SK-N-MC (cell line): ENCODE results near the gene FADS1.

ENCODE experiments used
- DNase-seq: peaks from one replicate; pipeline ENCODE4 v3.0.0-alpha.2; 2011; ENCODE audit warnings: low read depth, low spot score
- H3K27ac ChIP-seq: fragments of 200-600 bp; sonication (generic); 2 replicates; pipeline ENCODE4 v1.5.1; 2016; ENCODE audit warnings: mixed run types
- H3K36me3 ChIP-seq: fragments of 200-600 bp; sonication (generic); 2 replicates; pipeline ENCODE4 v1.6.1; 2017; ENCODE audit warnings: antibody characterized with exemption, low read length, mixed read lengths; ENCODE audit not compliant: insufficient read depth
- H3K4me3 ChIP-seq: fragments of 200-600 bp; sonication (generic); 2 replicates; pipeline ENCODE4 v1.5.1; 2016
- H3K9ac ChIP-seq: fragments of 200-600 bp; sonication (generic); 2 replicates; pipeline ENCODE4 v1.8.0; 2017; ENCODE audit warnings: mixed run types, mixed read lengths; ENCODE audit not compliant: insufficient read length
- H3K9me3 ChIP-seq: fragments of 200-600 bp; sonication (generic); 2 replicates; pipeline ENCODE4 v1.6.1; 2017; ENCODE audit warnings: low read depth, mild to moderate bottlenecking, antibody characterized with exemption, low read length, moderate library complexity, mixed read lengths
- EZH2 ChIP-seq: fragments of 200-600 bp; sonication (generic); IDR thresholded peaks from one replicate; pipeline ENCODE4 v1.6.1; 2017; ENCODE audit warnings: antibody characterized with exemption
- FOXP2 ChIP-seq: optimal IDR thresholded peaks from 2 replicates; pipeline ENCODE3; 2011; ENCODE audit warnings: mild to moderate bottlenecking, moderate library complexity; ENCODE audit not compliant: insufficient read depth; ENCODE audit errors: extremely low read length, control extremely low read depth
- POLR2AphosphoS5 ChIP-seq: IDR thresholded peaks from 2 replicates; pipeline ENCODE4 v1.6.1; 2012; ENCODE audit warnings: mild to moderate bottlenecking, low read depth, low read length, borderline replicate concordance

Gene FADS1

DNA sequence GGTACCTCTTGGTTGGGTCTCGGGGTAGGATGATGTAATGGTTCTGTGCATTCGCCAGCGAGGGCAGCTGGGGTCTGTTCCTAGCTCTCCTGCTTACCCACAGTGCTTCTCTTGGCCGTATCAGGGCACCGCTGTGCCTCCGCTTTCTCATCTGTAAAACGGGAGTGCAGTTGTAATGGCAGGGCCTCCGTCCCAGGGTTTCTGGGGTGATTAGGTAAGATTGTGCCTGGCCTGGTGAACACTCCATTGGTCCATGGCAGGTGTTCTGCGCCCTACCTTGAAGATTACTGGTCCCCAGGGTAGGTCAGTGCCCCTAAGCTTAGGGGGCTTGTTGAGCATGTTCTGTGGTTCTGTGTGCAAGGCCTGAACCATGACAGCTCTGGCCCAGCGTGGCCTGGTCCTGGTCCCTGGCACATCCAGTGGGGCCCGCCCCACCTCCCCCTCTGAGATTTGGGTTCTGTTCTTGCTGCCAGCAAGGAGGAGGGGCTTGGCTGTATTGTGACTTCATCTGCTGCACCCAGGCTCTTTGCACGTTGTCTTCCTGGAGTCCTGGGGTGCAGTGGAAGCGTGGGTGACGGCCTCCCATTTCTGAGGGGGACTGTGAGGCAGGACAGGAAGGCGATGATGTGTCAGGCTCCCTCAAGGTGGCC is 59.5 kb downstream of the FADS1 start:
- H3K4me3 ChIP-seq = peak overlapping the region; percentile 37
- TF ChIP-seq EZH2 (no peak), FOXP2 (no peak), POLR2AphosphoS5 (no peak)
- no peak overlapping the region for H3K9ac ChIP-seq
- H3K27ac ChIP-seq = peak overlapping the region; percentile 73; the same call in 1 of the 2 replicates
- no peaks in the 10 kb centered on the region for H3K36me3 ChIP-seq
- no peaks in the 10 kb centered on the region for H3K9me3 ChIP-seq
- no peak for DNase-seq

DNA sequence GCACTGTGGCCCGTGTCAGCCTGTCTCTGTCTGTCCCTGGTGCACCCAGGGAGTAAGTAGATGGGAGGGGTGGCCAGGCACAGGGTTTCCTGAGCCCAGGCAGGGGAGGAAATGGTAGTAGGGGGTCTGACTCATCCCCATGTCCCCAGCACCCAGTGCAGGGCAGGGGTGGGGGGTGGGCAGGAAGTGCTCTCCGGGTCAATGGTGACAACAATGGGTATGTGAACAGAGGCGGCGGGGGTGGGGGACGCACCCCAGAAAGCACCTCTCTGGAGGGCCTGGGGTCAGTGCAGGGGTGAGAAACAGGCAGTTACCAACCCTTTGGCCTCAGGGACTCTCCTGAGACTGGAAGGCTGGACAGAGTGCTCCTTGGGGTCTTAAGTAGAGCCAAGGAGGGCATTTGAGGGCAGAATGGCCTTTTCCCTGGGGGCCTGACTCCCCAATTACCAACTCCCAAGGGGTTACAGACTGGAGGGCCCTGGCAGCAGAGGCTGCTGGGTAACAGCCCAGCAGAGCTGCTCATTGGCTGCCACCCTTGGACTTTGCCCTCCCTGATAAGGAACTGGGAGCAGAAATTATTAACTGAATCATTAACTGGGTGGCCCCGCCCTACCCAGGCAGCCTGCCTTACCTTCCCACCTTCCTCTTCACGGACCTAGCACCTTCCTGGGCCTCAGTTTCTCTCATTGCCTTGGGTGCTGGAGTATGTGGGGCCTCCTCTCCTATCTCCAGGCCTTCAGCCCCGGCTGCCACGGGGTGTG is 60.2 kb downstream of the FADS1 start:
- Histone ChIP-seq H3K36me3 (no peaks in the 10 kb centered on the region), H3K4me3 (peak overlapping the region; percentile 37), H3K9me3 (no peaks in the 10 kb centered on the region), H3K27ac (peak overlapping the region; percentile 73), H3K9ac (no peak overlapping the region)
- no peak for DNase-seq
- TF ChIP-seq POLR2AphosphoS5 = 0 out of 2 replicates have a peak, but pooled peaks have one; percentile 29
- no peak for TF ChIP-seq EZH2

DNA sequence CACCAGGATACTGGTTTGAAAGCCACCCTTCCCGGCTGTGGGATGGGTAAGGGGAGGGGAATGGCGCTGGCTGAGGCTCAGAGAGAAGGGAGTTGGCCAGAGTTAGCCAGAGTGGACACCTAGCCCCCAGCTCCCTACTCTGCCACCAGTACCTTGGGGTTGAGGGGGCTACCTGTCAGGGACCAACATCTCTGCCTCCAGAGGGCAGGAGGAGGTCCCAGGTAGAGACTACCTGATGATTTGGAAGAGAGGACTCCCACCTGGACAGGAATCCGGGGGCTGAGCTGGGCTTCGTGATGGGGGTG is 60.7 kb downstream of the FADS1 start:
- H3K4me3 ChIP-seq = no peak overlapping the region
- no peak overlapping the region for H3K9ac ChIP-seq

DNA sequence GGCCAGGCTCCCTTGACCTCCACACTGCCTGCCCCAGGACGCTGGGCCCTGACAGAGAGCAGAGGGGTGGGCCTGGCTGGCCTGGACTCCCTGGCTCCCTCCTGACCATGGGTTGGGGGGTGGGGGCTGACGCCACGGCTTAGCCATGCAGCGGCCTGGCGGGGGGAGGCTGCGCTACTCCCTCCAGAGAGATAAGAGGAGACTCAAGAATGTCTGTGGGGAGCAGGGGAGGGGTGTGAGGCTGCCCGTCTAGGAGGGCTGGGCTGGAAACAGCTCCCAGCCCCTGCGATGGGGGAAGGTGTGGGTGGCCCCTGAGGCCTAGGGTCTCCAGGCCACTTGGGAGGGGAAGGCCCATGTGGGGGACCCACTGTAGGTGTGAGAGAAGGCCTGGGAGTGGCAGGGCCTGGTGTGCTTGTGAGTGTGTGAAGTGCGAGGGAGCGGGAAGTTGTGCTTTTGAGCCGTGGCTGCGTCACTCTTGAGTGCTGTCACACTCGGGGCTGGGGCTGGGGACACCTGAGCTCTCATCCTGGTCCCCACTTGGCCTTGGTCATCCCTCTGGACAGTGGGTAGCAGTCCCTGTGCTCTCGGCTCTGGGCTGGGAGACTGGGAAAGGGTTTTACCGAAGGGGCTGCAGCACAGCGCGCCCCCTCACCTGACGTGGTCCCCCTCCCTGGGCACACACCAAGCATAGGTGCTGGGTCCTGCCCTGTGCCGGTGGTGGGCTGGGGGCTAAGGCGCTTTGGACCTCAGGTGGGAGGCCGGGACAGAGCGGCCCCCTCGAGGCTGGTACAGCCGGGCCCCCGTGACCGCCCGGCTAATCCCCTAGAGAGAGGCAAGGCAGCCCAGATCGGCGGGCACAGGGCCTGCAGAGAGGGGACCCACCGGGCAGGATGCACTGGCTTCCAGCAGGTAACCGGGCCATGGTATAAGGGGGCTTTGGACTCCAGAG is 62.0 kb downstream of the FADS1 start:
- H3K27ac ChIP-seq = no peak overlapping the region
- no peaks in the 10 kb centered on the region for H3K9me3 ChIP-seq
- DNase-seq = no peak
- H3K36me3 ChIP-seq = no peaks in the 10 kb centered on the region
- TF ChIP-seq POLR2AphosphoS5 (no peak), FOXP2 (no peak), EZH2 (no peak)
- no peak overlapping the region for H3K9ac ChIP-seq
- no peak overlapping the region for H3K4me3 ChIP-seq

More for the DNA sequence above, 60.7 kb downstream of the FADS1 start:
- TF ChIP-seq FOXP2 = no peak
- no peak for TF ChIP-seq EZH2
- no peak for TF ChIP-seq POLR2AphosphoS5
- H3K36me3 ChIP-seq = no peaks in the 10 kb centered on the region
- no peaks in the 10 kb centered on the region for H3K9me3 ChIP-seq
- no peak for DNase-seq
- H3K27ac ChIP-seq = peak overlapping the region; percentile 73

DNA sequence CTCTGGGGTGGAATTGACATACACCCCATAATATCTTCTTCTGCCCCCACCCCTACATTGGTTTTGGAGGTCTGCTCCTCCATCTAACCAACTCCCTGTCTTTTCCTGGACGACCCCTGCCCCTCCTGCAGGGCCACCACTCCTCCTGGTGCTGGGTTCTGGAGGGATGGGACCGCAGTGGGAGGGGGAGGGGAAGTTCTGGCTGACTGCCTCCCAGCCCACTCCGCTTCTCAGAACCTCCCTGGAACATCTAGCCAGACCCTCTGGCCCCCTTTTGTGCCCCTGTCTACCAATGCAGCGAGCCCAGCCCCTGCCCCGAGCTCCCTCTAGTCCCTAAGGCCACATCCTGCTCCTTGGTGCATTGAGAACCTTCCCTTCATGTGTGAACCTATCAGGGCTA is 63.1 kb downstream of the FADS1 start:
- H3K9me3 ChIP-seq = no peaks in the 10 kb centered on the region
- no peaks in the 10 kb centered on the region for H3K36me3 ChIP-seq
- no peak overlapping the region for H3K27ac ChIP-seq
- no peak for DNase-seq
- H3K4me3 ChIP-seq = peak overlapping the region; percentile 86
- TF ChIP-seq EZH2 (no peak), FOXP2 (no peak), POLR2AphosphoS5 (no peak)
- no peak overlapping the region for H3K9ac ChIP-seq

DNA sequence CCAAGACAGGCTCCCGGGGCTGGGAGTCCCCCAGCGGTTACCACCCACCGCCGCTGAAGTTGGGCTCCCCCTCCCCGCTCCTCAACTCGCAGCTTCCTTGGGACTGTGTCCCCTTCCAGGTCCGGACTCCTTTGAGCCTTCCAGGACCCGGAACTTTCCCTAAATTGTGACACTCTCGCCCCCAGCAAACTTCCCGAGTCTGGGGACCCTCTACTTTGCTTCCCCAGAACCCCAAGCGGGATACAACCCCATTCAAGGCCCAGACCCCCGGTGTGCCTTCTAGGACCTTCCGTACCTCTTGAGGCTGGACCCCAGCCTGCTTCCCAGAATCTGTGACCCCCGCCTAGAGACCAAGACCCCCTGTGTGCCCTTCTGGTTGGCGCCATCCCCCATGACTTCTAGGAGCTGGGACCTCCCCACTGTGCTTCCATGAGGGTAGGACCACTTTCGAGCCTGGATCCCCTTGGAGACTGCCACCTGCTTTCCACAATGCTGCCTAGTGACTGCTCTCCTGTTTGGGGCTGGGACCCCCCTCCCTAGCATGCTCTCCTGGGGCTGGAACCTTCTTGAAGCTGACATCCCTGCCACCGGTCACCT is 63.8 kb downstream of the FADS1 start:
- Histone ChIP-seq H3K4me3 (peak overlapping the region; percentile 86), H3K36me3 (no peaks in the 10 kb centered on the region), H3K9me3 (no peaks in the 10 kb centered on the region), H3K27ac (no peak overlapping the region), H3K9ac (peak overlapping the region; percentile 80)
- TF ChIP-seq EZH2 (no peak), POLR2AphosphoS5 (no peak), FOXP2 (no peak)
- DNase-seq = no peak

DNA sequence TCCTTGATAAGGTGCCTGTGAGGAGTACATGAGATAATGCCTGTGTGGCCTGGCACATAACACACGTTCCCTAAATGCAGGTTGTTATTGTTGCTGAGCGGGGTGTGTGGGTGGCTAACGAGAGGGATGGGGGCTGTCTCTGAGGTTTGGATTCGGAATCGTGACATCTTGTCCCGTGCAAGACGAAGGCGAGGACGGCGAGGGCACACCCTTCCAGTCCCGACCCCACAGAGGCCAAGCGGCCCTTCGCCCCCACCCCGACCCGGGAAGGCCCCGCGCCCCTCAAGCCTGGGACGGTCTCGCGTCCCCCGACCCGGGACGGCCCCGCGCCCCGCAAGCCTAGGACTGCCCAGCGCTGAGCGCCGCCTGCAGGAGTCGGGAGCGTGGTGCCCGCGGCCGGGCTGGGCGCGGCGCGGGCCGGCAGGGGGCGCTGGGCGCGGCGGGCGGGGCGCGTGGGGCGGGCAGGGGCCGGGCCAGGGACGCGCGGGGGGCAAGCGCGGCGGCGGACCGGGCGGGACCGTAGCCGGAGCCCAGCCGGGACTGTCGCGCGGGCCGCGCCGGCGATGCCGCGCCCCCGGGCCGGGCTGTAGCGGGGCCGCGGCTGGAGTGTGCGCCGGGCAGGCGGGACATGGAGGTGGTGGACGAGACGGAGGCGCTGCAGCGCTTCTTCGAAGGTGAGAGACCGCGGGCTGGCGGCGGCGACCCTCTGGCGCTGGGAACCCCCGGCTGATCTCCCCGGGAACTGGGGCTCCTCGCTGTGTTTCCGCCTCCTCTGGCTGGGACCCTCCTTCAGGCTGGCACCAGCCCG is 64.5 kb downstream of the FADS1 start, which contains the start of gene MYRF:
Gene MYRF, plus strand, starts transcription at position 520 of the 808 bp plus-strand sequence. Its CDS starts 109 bp downstream, at position 629.
- no peak for DNase-seq
- Histone ChIP-seq H3K27ac (no peak within 1 kb of the TSS), H3K4me3 (peak within 1 kb of the TSS; percentile 86)

More for the DNA sequence above, 64.5 kb downstream of the FADS1 start, which contains the start of gene MYRF:
- H3K9ac ChIP-seq = peak within 1 kb of the TSS; percentile 80
- no peaks in the 10 kb centered on the region for H3K9me3 ChIP-seq
- no peaks in the 10 kb centered on the region for H3K36me3 ChIP-seq
- TF ChIP-seq POLR2AphosphoS5 (no peak), EZH2 (no peak), FOXP2 (no peak)
